ENCODE results near the gene ACTN1.
A peak's percentile ranks its signal among the peaks of the same experiment; 100 is the strongest.
"Not testable (repeated sequence)": the region's sequence is repeated elsewhere in the genome, so short reads cannot be mapped to it uniquely, and the experiment has no call there.

ACTN1 gene

GRCh38 chr14:68979021-68979721 lies at the start of gene ACTN1:
Gene ACTN1 (minus strand): TSS chr14:68979302. CDS start chr14:68979056, 246 bp downstream.
- DNase-seq (ENCODE audit: insufficient read length, low spot score) = peak; percentile 60
- FAIRE-seq = no peak

GRCh38 chr14:69027242-69027913 lies 48.3 kb upstream of the ACTN1 start:
- DNase-seq (ENCODE audit: insufficient read length, low spot score) (no peak), FAIRE-seq (no peak)

- DNase-seq (ENCODE audit: insufficient read length, low spot score) (no peak), FAIRE-seq (no peak)
Measured at GRCh38 chr14:69023035-69023434, 43.9 kb upstream of the ACTN1 start.

GRCh38 chr14:69022093-69022492 lies 43.0 kb upstream of the ACTN1 start:
- not testable (repeated sequence) for FAIRE-seq; DNase-seq (ENCODE audit: insufficient read length, low spot score)

- FAIRE-seq (no peak), DNase-seq (ENCODE audit: insufficient read length, low spot score) (no peak)
Measured at GRCh38 chr14:69017706-69018105, 38.6 kb upstream of the ACTN1 start.

- DNase-seq (ENCODE audit: insufficient read length, low spot score) (no peak), FAIRE-seq (no peak)
Measured at GRCh38 chr14:69014829-69015259, 35.7 kb upstream of the ACTN1 start.

- FAIRE-seq = no peak
- DNase-seq (ENCODE audit: insufficient read length, low spot score) = no peak
Measured at GRCh38 chr14:69013943-69014782, 35.1 kb upstream of the ACTN1 start.

GRCh38 chr14:69012256-69012953 lies 33.3 kb upstream of the ACTN1 start:
- no peak for FAIRE-seq
- DNase-seq (ENCODE audit: insufficient read length, low spot score) = no peak

GRCh38 chr14:69010648-69011047 lies 31.5 kb upstream of the ACTN1 start:
- FAIRE-seq = no peak
- DNase-seq (ENCODE audit: insufficient read length, low spot score) = no peak

GRCh38 chr14:69008421-69008884 lies 29.4 kb upstream of the ACTN1 start:
- DNase-seq (ENCODE audit: insufficient read length, low spot score) (no peak), FAIRE-seq (no peak)

- no peak for FAIRE-seq
- no peak for DNase-seq (ENCODE audit: insufficient read length, low spot score)
Measured at GRCh38 chr14:69006346-69006745, 27.2 kb upstream of the ACTN1 start.

GRCh38 chr14:69005432-69006148 lies 26.5 kb upstream of the ACTN1 start:
- no peak for FAIRE-seq
- no peak for DNase-seq (ENCODE audit: insufficient read length, low spot score)

GRCh38 chr14:69004731-69005431 lies 25.8 kb upstream of the ACTN1 start:
- DNase-seq (ENCODE audit: insufficient read length, low spot score) (no peak), FAIRE-seq (no peak)

- FAIRE-seq (no peak), DNase-seq (ENCODE audit: insufficient read length, low spot score) (no peak)
Measured at GRCh38 chr14:69003626-69004025, 24.5 kb upstream of the ACTN1 start.

GRCh38 chr14:69002069-69002468 lies 23.0 kb upstream of the ACTN1 start:
- no peak for DNase-seq (ENCODE audit: insufficient read length, low spot score)

GRCh38 chr14:69001375-69001774 lies 22.3 kb upstream of the ACTN1 start:
- no peak for FAIRE-seq
- DNase-seq (ENCODE audit: insufficient read length, low spot score) = no peak

More at GRCh38 chr14:69002069-69002468, 23.0 kb upstream of the ACTN1 start:
- peak; percentile 14 for FAIRE-seq

GRCh38 chr14:68998062-68998461 lies 19.0 kb upstream of the ACTN1 start:
- DNase-seq (ENCODE audit: insufficient read length, low spot score) (no peak), FAIRE-seq (no peak)

- no peak for DNase-seq (ENCODE audit: insufficient read length, low spot score)
- no peak for FAIRE-seq
Measured at GRCh38 chr14:68995731-68996130, 16.6 kb upstream of the ACTN1 start.

- FAIRE-seq (no peak), DNase-seq (ENCODE audit: insufficient read length, low spot score) (no peak)
Measured at GRCh38 chr14:68994056-68994455, 15.0 kb upstream of the ACTN1 start.

Measured in GM19239 (cell line).